Measurements from ENCODE around the gene PCP4L1.

DNA sequence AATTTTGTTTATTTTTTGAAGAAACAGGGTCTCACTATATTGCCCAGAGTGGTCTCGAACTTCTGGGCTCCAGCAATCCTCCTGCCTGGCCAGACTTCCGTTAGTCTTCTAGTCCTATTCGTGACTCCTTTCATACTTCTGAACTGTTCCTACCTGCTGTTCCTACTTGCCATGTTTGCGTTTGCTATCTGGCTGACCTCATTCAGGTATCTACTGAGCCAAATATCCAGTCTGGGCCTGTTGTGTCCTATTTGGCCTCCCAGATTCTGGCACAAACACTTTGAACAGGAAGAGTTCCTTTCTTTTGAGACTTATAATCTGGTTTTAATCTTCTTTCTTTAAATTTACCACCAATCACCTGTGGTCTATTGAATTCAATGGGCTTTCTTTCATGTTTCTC, 13.7 kb upstream of the PCP4L1 start:
- TF ChIP-seq, protein P1, sequence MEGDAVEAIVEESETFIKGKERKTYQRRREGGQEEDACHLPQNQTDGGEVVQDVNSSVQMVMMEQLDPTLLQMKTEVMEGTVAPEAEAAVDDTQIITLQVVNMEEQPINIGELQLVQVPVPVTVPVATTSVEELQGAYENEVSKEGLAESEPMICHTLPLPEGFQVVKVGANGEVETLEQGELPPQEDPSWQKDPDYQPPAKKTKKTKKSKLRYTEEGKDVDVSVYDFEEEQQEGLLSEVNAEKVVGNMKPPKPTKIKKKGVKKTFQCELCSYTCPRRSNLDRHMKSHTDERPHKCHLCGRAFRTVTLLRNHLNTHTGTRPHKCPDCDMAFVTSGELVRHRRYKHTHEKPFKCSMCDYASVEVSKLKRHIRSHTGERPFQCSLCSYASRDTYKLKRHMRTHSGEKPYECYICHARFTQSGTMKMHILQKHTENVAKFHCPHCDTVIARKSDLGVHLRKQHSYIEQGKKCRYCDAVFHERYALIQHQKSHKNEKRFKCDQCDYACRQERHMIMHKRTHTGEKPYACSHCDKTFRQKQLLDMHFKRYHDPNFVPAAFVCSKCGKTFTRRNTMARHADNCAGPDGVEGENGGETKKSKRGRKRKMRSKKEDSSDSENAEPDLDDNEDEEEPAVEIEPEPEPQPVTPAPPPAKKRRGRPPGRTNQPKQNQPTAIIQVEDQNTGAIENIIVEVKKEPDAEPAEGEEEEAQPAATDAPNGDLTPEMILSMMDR (IDR thresholded peaks at IDR 0.05 in 8 of 11, conservative IDR thresholded peaks at IDR 0.05 in 3 of 11): no peak
- no peak for TF ChIP-seq POLR2AphosphoS5 (IDR thresholded peaks at IDR 0.05)
- no peak for TF ChIP-seq POLR2A (IDR thresholded peaks at IDR 0.05)

All from spleen (tissue), 7 donors.